Measurements from ENCODE around the gene PODNL1. TPM values are rescaled to one million over a fixed set of nuclear protein-coding genes. Genes with fewer than 3 reads are reported as not detected.

PODNL1 gene
- total and polyA plus RNA-seq, 2 experiments from 2014 or later, result 0.17 to 2.4 TPM

DNA sequence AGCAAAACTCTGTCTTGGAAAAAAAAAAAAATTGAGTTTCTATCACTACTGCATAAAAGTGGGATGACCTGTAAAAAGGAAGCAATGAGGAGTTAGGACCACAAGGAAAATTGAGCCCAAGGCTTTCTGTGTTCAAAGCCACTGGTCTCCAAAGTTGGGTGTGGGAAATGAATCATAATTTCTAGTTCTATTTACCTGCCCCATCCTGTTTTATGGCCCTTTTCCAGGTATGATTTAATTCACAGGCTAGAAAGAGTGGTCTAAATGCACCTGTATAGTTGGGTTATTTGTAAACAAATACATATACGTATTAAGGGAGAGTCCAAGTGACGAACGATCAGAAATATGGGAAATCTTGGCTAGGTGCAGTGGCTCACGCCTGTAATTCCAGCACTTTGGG, 8.2 kb upstream of the PODNL1 start:
- H3K27me3 ChIP-seq, result no peaks in the 10 kb centered on the region
- H3K9me2 ChIP-seq (replicated peaks; ENCODE audit: insufficient read depth), result no peaks in the 10 kb centered on the region
- no peaks in the 10 kb centered on the region for H3K36me3 ChIP-seq (replicated peaks; ENCODE audit: insufficient read depth, low read depth)
- no peak for DNase-seq (ENCODE audit: low spot score)
- H4K20me1 ChIP-seq (ENCODE audit: insufficient read depth, poor library complexity, severe bottlenecking), result no peaks in the 10 kb centered on the region
- TF ChIP-seq, protein P1, sequence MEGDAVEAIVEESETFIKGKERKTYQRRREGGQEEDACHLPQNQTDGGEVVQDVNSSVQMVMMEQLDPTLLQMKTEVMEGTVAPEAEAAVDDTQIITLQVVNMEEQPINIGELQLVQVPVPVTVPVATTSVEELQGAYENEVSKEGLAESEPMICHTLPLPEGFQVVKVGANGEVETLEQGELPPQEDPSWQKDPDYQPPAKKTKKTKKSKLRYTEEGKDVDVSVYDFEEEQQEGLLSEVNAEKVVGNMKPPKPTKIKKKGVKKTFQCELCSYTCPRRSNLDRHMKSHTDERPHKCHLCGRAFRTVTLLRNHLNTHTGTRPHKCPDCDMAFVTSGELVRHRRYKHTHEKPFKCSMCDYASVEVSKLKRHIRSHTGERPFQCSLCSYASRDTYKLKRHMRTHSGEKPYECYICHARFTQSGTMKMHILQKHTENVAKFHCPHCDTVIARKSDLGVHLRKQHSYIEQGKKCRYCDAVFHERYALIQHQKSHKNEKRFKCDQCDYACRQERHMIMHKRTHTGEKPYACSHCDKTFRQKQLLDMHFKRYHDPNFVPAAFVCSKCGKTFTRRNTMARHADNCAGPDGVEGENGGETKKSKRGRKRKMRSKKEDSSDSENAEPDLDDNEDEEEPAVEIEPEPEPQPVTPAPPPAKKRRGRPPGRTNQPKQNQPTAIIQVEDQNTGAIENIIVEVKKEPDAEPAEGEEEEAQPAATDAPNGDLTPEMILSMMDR (IDR thresholded peaks at IDR 0.05; ENCODE audit: poor library complexity), result no peak
- TF ChIP-seq EZH2phosphoT487 (IDR thresholded peaks at IDR 0.05; ENCODE audit: low read depth, severe bottlenecking, unreplicated experiment), result no peak
- no peak for TF ChIP-seq EZH2 (IDR thresholded peaks at IDR 0.05; ENCODE audit: borderline replicate concordance)
- H2AFZ ChIP-seq, result no peak overlapping the region
- no peaks in the 10 kb centered on the region for H3K4me1 ChIP-seq (ENCODE audit: insufficient read depth)
- H3K4me3 ChIP-seq, result no peak overlapping the region
- H3K9me3 ChIP-seq (ENCODE audit: low read depth), result no peaks in the 10 kb centered on the region
- no peak overlapping the region for H3K4me2 ChIP-seq
- H3K27ac ChIP-seq, result no peak overlapping the region
- H3K79me2 ChIP-seq, result no peaks in the 10 kb centered on the region
- WGBS (ENCODE audit: low lambda C conversion rate, missing lambda C conversion rate), result 91% methylated on average over 4 of the region's 4 CpGs

DNA sequence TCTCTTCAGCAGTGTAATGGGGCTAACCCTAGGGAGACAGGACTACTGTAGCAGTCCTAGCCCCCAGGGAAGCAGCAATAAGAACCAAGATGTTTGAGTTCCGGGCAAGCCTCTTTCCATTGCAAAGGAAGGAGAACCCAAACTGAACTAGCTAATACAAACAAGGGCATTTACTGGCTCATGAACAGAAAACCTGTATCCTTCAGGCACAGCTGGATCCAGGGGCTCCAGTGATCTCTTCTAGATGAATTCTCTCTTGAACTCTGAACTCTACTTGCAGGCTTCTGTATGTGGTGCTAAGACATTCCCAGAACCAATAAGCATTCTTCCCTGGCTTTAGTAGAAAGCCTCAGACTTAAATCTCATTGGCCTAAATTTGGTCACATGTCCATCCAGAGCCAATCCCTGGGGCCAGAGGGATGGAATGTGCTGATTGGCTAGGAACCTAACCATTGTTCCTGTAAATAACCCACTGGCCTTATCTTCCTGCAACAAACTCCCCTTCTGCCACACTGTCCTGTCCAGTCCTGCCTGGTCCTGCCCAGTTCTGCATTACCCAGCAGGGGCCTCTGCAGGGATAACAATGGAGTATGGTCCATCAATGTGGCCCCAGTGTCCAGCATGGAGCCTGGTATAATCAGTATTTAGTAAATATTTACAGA, 3.9 kb upstream of the PODNL1 start:
- Histone ChIP-seq H3K27ac (no peak overlapping the region), H3K4me1 (ENCODE audit: insufficient read depth) (no peaks in the 10 kb centered on the region), H3K9me2 (replicated peaks; ENCODE audit: insufficient read depth) (no peaks in the 10 kb centered on the region), H3K9me3 (ENCODE audit: low read depth) (no peaks in the 10 kb centered on the region), H3K4me3 (no peak overlapping the region), H4K20me1 (ENCODE audit: insufficient read depth, poor library complexity, severe bottlenecking) (no peaks in the 10 kb centered on the region), H3K27me3 (no peaks in the 10 kb centered on the region), H3K4me2 (no peak overlapping the region), H3K36me3 (replicated peaks; ENCODE audit: insufficient read depth, low read depth) (no peaks in the 10 kb centered on the region), H3K79me2 (no peaks in the 10 kb centered on the region), H2AFZ (no peak overlapping the region)
- no peak for TF ChIP-seq EZH2 (IDR thresholded peaks at IDR 0.05; ENCODE audit: borderline replicate concordance)
- TF ChIP-seq EZH2phosphoT487 (IDR thresholded peaks at IDR 0.05; ENCODE audit: low read depth, severe bottlenecking, unreplicated experiment), result no peak
- TF ChIP-seq, protein P1 (IDR thresholded peaks at IDR 0.05; ENCODE audit: poor library complexity), result no peak
- WGBS (ENCODE audit: low lambda C conversion rate, missing lambda C conversion rate), result 100% methylated on average over 1 of the region's 1 CpG
- DNase-seq (ENCODE audit: low spot score), result no peak

DNA sequence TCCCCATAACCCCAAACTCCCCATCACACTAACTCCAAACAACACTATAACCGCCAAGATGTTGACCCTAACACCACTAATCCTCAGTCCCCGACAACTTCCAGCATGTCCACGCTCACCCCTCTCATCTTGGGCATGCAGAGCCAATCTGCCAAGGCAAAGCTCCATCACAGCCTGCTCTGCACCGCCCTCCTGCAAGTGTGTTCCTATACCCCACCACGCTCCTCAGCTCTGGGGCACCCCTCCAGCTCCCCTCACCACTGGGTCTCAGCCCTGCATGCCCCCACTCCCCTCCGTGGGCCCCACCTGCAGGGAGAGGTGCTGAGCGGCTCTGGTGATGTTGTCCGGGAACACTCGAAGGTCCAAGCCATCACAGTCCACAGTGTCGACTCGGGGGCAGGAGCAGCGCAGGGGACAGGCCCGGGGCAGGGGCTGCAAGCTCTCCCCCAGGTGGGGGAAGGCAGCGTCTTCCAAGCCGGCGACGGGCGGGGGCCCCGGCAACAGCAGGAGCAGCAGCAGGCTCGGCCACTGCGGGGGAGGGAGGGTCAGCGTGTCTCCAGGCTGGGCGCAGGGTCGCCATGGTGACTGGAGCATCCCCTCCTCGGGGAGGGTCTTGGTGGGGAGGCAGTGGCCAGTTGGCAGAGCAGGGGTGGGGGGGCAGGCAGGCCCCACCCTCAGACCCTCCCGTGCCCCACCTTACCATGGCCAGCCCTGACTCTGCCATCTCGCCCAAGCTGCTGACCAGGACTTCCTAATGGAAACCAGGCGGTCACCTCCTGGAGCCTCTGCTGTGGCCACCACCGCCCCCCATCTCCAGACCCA, 527 bp downstream of the PODNL1 start:
- Histone ChIP-seq H3K4me3 (no peak overlapping the region), H3K27ac (no peak overlapping the region), H3K9me2 (replicated peaks; ENCODE audit: insufficient read depth) (no peaks in the 10 kb centered on the region), H2AFZ (no peak overlapping the region), H4K20me1 (ENCODE audit: insufficient read depth, poor library complexity, severe bottlenecking) (no peaks in the 10 kb centered on the region), H3K79me2 (no peaks in the 10 kb centered on the region), H3K36me3 (replicated peaks; ENCODE audit: insufficient read depth, low read depth) (no peaks in the 10 kb centered on the region), H3K27me3 (no peaks in the 10 kb centered on the region), H3K4me1 (ENCODE audit: insufficient read depth) (no peaks in the 10 kb centered on the region), H3K4me2 (peak overlapping the region; percentile 63), H3K9me3 (ENCODE audit: low read depth) (no peaks in the 10 kb centered on the region)
- 50% methylated on average over 13 of the region's 29 CpGs for WGBS (ENCODE audit: low lambda C conversion rate, missing lambda C conversion rate)
- TF ChIP-seq, protein P1 (IDR thresholded peaks at IDR 0.05; ENCODE audit: poor library complexity), result no peak
- TF ChIP-seq EZH2 (IDR thresholded peaks at IDR 0.05; ENCODE audit: borderline replicate concordance), result no peak
- no peak for TF ChIP-seq EZH2phosphoT487 (IDR thresholded peaks at IDR 0.05; ENCODE audit: low read depth, severe bottlenecking, unreplicated experiment)
- no peak for DNase-seq (ENCODE audit: low spot score)
